ENCODE data around the gene TDRD9.
A peak's percentile ranks its signal among the peaks of the same experiment; 100 is the strongest.

Gene TDRD9

DNA sequence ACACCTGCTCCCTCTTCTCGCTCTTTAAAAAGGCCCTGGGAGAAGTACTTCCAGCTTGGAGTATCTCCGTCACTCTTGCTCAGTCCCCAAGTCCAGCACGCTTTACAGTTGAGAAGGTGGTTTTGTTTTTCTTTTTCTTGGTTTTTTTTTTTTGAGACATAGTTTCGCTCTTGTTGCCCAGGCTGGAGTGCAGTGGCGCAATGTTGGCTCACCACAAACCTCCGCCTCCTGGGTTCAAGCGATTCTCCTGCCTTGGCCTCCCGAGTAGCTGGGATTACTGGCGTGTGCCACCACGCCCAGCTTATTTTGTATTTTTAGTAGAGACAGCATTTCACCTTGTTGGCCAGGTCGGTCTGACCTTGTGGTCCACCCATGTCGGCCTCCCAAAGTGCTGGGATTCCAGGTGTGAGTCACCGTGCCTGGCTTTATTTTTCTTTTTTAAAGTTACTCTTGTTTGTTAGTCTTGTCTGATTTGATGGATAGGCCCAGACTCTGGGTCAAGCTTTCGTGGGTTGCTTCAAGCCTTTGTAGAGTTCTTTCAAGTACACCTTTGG is 1.9 kb downstream of the TDRD9 start:
- DNase-seq, result no peak

DNA sequence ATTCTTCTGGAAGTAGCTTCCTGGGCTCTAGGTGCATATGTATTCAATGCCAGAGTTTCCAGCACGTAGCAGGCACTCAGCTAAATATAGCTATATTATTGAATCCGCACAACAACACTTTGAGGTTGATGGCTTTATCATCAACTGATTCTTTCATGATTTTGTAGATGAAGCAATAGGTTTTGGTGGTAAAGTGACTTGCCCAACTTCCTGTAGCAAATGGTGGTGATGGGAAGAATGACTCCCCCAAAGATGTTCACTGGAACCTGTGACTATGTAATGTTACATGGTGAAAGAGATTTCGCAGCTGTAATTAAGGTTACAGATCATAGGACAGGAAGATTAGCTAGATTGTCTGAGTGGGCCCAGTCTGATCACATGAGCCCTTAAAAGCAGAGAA is 3.2 kb downstream of the TDRD9 start:
- DNase-seq, result no peak

DNA sequence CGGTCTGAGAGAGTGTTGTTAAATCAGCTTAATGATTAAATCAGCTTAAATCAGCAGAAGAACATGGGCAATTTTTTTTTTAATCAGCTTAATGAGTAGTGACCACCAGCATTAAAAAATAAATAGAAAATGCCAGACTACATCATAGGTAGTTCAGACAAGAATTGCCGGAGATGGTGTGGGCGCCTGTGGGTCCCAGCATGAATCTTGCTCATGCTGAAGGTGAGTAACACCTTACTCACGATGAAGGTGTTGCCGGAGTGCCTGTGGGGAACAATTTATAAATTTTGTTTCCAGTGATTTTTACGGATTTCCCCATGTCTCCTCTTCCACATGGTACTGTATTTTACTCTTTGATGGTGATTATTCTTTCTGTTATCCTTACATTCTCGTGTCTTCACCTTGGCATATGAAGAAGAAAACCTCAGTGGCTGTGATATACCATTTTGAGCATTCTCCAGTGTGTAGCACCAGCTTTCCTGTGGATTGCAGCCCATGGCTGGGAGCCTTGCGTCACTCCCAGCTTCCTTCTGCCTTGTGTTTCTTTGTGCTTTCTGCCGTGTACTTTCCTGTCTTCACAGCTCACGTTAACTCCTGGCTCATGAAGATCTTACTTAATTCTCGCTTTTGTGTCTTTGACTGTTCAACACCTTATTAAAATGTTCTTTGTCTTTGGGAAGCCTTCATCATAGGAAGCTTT is 4.7 kb downstream of the TDRD9 start:
- DNase-seq, result no peak

DNA sequence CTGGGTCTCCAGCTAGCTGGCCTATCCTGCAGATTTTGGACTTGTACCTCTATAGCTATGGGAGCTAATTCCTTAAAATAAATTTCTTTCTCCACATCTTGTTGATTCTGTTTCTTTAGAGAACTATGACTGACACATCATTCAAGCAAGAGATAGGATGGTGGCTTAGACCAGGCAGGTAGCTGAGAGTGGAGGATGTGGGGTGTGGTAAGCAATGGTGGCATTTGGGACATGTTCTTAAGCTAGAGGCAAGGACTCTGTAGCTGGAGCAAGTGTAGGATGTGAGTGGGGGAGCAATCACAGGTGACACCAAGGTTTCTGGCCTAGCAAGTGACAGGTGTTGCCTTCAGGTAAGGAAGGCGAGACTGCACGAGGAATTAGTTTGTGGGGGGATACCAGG is 6.8 kb downstream of the TDRD9 start:
- no peak for DNase-seq

DNA sequence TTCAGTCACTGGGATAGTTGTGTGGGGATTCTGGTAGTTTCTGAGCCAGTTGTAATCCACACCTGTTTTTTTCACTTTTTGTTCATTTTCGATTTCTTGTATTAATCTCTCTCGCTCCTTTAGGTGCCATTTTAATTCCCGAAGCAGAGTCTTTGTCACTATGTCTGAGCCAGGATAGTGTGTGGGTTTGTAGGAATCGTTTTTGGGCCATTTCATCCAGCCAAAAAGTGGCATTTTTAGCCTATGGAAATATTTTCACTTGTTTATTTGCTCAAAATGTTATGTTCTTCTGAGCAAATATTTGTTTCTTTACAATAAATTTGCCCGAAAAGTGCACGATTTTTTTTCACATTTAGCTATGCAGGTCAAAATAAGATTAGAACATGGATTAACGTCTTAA is 13.2 kb downstream of the TDRD9 start:
- DNase-seq, result no peak

DNA sequence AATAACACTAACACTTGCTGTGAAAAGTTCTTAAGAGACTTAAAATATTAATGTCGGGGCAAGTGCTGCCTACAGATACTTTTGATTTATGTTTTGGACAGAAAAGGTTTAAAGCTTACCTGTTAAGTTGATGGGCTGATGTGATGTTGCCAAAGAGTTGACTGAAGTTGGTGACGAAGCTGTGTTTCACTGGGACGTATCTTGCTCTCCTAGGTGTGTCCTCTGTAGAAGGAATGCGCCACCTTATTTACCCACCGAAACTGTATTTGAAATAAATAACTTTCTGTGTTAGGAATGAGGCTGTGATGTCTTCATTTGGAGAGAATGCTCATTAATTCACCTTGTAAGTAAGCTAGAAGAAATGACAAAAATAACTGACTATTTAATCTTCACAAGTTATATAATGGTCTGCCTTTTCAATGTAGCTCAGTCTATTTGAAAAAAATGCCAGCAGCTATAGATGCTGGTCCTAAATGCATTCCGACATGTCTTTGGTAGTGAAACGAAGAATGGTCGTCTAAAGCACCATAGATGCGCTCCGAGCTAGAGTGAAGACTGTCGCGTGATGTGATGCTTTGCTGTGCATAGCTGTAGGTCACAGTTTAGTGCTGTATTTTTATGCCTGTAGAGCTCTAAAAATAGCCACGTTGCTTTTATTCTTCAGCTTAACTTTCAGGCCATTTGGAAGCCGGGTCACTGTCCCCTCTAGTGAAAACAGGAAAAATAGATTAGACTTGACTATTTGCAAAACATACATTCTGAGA is 13.9 kb downstream of the TDRD9 start, which contains the start of gene RD3L:
Gene RD3L (minus strand): TSS at position 557 of the 764 bp plus-strand sequence. CDS start 834 bp downstream, outside the sequence.
- DNase-seq, result no peak

DNA sequence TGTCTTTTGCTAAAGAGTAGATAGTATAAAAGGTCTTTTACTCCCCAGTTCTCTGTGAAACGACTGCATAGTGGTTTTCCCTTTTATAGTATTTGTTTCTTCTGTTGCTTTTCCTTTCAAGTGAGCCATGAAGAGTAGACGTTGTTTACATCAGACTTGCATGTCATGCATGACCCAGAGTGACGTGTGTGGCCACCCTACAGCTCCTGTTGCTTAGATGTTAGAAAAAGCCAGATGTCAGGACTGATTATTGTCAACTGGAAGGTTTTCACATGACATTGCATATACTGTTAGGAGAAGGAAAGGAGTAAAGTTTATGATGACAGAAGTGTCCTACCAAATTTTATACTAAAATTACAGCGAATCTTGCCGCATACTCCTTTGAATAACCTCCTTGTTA is 15.4 kb downstream of the TDRD9 start:
- DNase-seq, result no peak

DNA sequence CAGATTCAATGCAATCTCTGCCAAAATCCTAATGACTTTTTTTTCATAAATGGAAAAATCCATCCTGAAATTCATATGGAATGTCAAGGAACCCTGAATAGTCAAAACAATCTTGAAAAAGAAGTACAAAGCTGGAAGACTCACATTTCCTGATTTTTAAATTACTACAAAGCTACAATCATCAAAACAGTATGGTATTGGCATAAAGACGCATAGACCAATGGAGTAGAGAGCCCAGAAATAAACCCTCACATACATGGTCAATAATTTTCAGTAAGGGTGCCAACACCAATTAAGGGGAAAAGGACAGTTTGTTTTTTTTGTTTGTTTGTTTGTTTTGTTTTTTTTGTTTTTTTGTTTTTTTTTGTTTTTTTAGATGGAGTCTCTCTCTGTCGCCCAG is 18.7 kb downstream of the TDRD9 start:
- no peak for DNase-seq

DNA sequence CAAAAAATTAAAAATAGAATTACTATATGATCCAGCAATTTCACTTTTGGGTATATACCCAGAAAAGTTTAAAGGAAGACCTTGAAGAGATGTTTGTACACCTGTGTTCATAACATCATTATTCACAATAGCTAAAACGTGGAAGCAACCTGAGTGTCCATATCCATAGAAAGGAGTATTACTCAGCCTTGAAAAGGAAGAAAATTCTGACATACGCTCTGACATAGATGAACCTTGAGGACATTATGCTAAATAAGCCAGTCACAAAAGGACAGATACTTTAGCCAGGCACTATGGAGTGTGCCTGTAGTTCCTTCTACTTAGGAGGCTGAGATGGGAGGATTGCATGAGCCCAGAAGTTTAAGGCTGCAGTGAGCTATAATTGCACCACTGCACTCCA is 20.2 kb downstream of the TDRD9 start:
- no peak for DNase-seq

DNA sequence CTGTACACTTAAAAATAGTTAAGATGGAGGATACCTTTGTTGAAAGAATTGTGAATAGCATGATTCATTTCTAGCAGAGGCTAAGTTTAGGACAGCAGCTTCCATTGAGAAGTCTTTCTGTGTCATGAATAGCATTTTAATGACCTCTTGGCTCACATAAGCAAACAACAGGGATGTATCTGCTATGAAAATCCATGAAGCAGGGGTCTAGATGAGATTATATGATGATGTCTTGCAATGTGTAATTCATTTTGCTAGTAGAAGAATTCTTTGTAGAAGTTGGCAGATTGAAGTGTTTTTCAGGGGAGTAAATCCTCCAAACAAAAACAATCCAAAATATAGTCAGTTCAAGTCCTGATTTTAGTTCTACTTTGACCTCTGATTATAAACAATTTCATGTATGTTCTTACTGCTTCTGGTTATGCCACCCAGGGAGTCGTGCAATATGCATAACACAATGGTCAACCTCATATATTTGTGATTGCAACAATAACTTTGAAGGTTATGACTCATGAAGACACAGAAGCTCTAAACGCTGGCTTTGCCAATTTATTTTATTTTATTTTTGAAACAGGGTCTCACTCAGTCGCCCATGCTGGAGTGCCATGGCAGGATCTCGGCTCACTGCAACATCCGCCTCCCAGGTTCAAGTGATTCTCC is 21.0 kb downstream of the TDRD9 start:
- no peak for DNase-seq

DNA sequence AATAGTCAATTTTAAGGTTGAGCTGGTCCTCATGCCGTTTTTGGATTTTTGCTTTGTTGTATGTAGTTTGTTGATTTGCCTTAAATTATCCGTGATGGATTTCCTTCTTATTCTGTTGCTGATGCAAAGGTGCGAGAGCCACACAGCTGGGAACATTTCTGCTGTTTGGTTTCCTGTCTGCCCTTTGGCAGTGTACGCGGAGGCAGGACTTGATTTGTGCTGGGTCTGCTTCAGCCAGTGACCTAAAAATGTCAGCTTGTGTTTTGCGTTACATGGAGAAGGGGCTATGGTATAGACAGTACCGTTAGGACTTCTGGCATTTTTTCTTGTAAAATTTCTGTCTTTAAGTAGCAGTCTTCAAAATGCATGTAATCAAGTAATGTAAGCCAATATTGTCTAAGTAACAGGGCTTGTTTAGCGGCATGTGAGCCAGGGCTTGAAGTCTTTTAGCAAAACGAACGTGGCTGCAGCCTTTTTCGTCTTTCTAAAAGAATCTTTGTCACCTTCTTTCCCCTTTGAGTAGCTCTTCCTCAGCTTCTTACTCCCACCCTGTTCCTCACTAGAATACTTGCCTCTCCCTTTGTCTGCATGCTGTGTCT is 32.3 kb downstream of the TDRD9 start:
- no peak for DNase-seq

DNA sequence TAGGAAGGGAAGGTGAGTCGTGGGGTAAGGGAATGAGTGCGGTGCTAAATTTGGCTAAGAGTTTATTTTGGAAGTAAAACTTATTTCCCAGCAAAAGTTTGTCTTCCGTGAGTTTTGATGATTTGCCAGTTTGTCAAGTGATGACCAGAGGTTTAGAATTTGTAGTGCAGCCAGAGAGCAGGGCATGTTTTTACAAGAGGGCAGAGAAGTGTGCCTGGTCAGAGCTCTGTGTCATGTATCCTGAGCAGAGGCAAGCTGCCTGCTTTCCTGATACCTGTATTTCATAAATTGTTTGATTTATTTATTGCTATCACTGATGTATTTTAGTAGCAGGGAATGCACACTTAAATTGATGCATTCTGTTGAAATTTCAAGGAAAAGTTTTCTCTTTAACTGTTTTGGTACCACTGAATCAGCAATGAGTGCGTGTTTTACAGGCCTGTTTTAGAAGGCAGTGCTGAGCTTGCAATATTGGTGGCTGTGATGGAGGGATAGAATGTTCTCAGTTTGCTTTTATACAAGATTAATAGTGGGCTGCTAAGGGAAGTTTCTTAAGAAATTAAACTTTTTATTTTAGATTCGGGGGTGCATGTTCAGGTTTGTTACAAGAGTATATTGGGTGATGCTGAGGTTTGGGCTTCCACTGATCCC is 33.8 kb downstream of the TDRD9 start:
- DNase-seq, result no peak

DNA sequence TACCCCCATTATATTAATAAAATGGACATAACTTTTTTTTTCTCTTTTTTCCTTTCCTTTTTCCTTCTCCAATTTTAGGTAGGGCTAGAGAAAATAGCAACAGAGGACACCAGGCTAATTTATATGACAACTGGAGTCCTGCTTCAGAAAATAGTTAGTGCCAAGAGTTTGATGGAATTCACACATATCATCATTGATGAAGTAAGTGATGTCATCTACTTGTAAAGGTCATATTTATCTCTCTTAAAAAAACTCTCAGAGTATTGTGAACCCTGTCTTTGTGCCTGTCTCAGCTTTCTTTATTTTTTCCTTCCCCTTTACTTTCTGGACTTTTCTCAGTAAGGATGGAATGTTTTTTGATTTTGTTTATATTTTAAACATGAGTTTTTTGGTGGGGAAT is 38.4 kb downstream of the TDRD9 start:
- no peak for DNase-seq

DNA sequence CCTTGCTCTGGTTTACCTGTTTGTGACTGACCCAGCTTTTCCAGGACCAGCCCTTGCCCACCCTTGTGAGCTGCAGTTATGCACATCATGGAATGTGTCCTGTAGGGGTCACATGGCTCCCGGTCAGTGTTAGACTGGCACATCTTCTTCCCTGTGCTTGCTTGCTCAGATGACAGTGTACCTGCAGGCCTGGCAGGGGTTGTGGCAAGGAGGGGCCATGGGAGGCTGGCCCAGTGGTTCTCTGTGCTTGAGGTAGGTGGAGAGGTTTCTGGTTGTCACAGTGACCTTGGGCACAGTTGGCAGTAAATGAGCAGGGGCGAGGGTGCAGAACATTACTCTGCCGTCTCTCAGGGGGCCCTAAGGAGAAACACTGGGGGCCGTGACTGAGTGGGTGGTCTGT is 41.7 kb downstream of the TDRD9 start:
- DNase-seq, result no peak

DNA sequence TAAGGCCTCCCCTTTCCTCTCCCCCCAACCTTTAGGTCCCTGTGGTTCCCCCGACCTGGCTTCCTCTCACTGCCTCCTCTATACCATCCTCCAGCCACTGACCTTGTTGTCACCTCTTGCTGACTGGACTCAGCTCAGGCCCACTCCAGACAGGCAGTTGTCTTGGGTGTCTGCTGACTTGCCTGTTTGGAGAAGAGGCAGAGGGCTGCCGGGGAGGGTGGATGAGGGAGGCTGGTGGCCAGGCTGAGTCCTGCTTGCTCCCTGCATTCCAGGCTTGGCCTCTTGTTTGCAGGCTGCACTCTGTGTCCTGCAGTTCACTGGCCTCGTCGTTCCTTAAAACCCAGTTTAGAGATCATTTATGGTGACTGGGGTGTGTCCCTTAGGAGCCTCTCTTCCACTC is 45.1 kb downstream of the TDRD9 start:
- no peak for DNase-seq

DNA sequence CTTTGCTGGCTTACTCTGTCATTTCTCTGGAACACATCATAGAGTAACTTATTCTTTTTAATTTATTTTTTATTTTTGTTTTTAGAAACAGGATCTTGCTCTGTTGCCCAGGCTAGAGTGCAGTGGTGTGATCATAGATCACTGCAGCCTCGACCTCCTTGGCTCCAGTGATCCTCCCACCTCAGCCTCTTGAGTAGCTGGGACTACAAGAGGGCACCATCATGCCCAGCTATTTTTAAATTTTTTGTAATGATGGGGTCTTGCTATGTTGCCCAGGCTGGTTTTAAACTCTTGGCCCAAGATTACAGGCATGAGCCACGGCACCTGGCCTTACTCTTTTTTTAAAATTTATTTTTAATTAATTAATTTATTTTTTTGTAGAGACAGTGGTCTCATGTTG is 46.3 kb downstream of the TDRD9 start:
- no peak for DNase-seq

DNA sequence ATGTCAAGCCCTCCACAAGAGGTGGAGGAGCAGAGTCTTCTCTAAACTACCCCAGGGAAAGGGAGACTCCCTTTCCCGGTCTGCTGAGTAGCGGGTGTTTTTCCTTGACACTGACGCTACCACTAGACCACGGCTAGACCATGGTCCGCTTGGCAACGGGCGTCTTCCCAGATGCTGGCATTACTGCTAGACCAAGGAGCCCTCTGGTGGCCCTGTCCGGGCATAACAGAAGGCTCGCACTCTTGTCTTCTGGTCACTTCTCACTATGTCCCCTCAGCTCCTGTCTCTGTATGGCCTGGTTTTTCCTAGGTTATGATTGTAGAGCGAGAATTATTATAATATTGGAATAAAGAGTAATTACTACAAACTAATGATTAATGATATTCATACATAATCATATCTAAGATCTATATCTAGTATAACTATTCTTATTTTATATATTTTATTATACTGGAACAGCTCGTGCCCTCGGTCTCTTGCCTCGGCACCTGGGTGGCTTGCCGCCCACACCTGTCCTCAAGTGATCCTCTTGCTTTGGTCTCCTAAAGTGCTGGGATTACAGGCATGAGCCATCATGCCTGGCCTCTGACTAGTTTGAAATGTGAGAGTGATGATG is 52.5 kb downstream of the TDRD9 start:
- DNase-seq, result peak; percentile 15

DNA sequence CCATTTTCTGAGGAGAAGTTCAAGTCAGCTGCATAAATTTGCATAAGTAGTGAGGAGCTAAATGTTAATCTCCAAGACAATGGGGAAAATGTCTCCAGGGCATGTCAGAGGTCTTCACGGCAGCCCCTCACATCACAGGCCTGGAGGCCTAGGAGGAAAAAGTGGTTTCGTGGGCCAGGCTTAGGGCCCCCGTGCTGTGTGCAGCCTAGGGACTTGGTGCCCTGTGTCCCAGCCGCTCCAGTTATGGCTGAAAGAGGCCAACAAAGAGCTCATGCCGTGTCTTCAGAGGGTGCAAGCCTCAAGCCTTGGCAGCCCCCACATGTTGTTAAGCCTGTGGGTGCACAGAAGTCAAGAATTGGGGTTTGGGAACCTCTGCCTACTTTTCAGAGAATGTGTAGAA is 55.9 kb downstream of the TDRD9 start:
- no peak for DNase-seq

DNA sequence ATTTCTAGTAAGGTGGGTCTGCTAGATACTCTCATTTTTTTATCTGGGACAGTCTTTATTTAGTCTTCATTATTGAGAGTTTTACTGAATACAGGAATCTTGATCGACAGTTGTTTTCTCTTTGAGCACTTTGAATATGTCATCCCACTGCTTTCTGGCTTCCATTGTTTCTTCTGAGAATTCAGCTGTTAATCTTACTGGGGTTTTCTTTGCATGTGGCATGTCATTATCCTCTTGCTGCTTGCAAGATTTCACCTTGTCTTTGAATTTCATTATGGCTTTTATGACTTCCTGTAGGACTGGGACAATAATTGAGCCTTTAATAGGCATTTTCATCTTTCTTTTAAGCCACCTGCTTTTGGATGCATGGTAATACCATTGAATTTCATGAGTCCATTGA is 60.8 kb downstream of the TDRD9 start:
- no peak for DNase-seq

DNA sequence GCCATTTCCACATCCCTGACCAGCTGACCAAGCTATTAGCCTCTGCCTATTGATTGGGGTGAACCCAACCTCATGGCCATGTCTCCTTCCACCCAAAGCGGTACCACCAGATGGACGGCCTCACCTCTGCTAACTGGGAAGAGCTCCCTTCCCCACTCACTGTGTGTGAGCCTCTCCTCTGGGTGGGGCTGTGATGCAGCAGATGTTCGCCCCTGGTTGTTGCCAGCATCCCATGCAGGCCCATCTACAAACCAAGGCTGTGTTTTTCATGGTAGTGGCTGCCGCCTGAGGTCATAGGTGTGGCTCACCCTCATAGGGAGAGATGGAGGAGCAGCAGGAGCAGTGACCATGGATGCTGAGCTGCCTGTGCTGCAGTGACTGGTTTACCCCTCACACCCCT is 61.7 kb downstream of the TDRD9 start:
- no peak for DNase-seq

DNA sequence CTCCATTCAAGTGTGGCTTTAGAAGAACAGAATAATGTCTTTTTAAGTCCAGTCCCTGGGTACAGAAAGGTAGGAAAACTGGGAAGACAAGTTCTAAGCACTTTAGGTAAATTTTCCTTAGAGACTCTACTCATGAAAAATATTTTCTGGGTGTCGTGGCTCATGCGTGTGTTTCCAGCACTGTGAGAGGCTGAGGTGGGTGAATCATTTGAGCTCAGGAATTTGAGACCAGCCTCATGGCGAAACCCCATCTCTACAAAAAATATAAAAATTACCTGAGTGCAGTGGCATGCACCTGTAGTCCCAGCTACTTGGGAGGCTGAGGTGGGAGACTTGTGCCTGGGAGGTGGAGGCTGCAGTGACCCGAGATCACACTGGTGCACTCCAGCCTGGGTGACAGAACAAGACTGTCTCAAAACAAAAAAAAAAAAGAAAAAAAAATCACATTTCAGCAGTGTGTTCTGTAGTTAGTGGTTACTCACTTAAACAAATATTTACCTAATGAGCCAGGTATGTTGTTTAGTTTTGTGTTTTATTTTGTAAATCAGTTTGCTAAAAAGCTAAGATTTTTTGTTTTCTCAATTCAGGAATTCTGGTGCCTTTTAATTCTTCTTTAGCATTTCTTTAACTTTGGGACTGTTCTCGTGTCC is 66.4 kb downstream of the TDRD9 start:
- no peak for DNase-seq

DNA sequence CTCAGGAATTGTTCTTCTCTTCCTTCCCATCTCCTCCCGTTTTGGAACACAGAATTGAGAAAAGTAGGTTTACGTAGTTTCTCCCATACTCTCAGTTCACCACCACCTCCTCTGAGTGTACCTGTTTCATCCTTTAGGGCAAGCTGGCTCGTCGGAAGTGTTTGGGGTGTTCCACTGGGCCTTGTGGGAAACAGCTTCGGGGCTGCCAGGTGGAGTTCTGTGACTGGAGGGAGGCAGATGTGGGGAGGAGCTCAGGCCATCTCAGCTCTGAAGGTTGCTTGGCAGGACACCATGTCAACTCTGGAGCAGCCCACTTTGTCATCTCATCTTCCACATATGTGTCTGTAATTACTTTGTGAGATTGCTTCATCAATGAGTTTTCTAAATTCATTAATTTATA is 67.6 kb downstream of the TDRD9 start:
- no peak for DNase-seq
